HepG2 (cell line): ENCODE data around the gene LIF. TPM values are rescaled to one million over a fixed set of nuclear protein-coding genes. Genes with fewer than 3 reads are reported as not detected.

Experiments
- ATAC-seq: fragments of 200-7000 bp; cut with Tn5 transposase; 3 replicates; pipeline ENCODE4 v1.9.1; 2020; ENCODE audit warnings: mild to moderate bottlenecking, moderate library complexity
- BruUV-seq: library from RNA; stranded (reverse); fragments of 400-500 nt; replicated peaks from 2 replicates; lab custom pipeline; 2021; lab: Mats Ljungman, UMichigan
- CTCF ChIA-PET: fragments of 300-600 bp; formaldehyde crosslinking; extraction: SDS; loops from one replicate; lab custom pipeline; 2021; ENCODE audit warnings: low total read pairs, inconsistent platforms, low intra/inter-chr PET ratio; lab: Yijun Ruan, JAX
- POLR2A ChIA-PET: fragments of 350-600 bp; sonication (Branson Sonifier 250); formaldehyde crosslinking; loops from one replicate; lab custom pipeline; 2020; ENCODE audit warnings: antibody characterized with exemption, inconsistent platforms; lab: Yijun Ruan, JAX
- DNase-seq: peaks from one replicate; pipeline ENCODE4 v3.0.0-alpha.2; 2015; ENCODE audit warnings: low spot score
- FAIRE-seq: peaks from 3 replicates; lab custom pipeline; 2011; peaks lifted over from hg19 to GRCh38; lab: Jason Lieb, UNC
- H2AFZ ChIP-seq: one replicate; pipeline ENCODE4 v1.6.1; 2011; ENCODE audit warnings: low read length, inconsistent platforms
- H3K27ac ChIP-seq: fragments of 300-600 bp; 3 replicates; pipeline ENCODE4 v1.8.0; 2011; ENCODE audit warnings: mixed run types, mild to moderate bottlenecking, mixed read lengths, low read length, inconsistent platforms; ENCODE audit not compliant: insufficient read depth; ENCODE audit errors: extremely low read length
- H3K27me3 ChIP-seq, 2 experiments: fragments of 200-600 bp in 1 of 2; 2 replicates in 1 of 2; 3 replicates in 1 of 2; pipeline versions ENCODE4 v1.6.0 to v1.8.0; 2011; ENCODE audit warnings: low read length in 2 of 2, mild to moderate bottlenecking in 2 of 2, moderate library complexity in 2 of 2, inconsistent platforms in 1 of 2; ENCODE audit not compliant: insufficient read depth in 2 of 2, control insufficient read depth in 1 of 2
- H3K36me3 ChIP-seq, 2 experiments: fragments of 200-600 bp in 1 of 2; replicated peaks in 1 of 2; 2 replicates in 1 of 2; 3 replicates in 1 of 2; pipeline versions ENCODE4 v1.5.1 to v1.8.0; 2011; ENCODE audit warnings: low read length in 2 of 2, inconsistent platforms in 1 of 2; ENCODE audit not compliant: insufficient read depth in 2 of 2, control insufficient read depth in 1 of 2
- H3K4me1 ChIP-seq: 2 replicates; pipeline ENCODE4 v1.5.1; 2012; ENCODE audit warnings: low read length, inconsistent platforms; ENCODE audit not compliant: insufficient read depth
- H3K4me2 ChIP-seq: 2 replicates; pipeline ENCODE4 v1.6.0; 2011; ENCODE audit warnings: low read depth, low read length, inconsistent platforms
- H3K4me3 ChIP-seq, 3 experiments: fragments of 200-600 bp in 1 of 3; sonication (generic), shearing (Covaris generic) in 1 of 3; replicated peaks in 1 of 3; 2 replicates each; pipeline ENCODE4 v1.5.1; 2011 to 2016; ENCODE audit warnings: low read length in 3 of 3, inconsistent platforms in 2 of 3, low read depth in 2 of 3, mild to moderate bottlenecking in 2 of 3, control low read depth in 1 of 3, mixed read lengths in 1 of 3; ENCODE audit not compliant: insufficient read depth in 1 of 3
- H3K79me2 ChIP-seq: one replicate; pipeline ENCODE4 v1.6.1; 2011; ENCODE audit warnings: low read length, inconsistent platforms; ENCODE audit not compliant: insufficient read depth
- H3K9ac ChIP-seq: 2 replicates; pipeline ENCODE4 v1.6.0; 2011; ENCODE audit warnings: mild to moderate bottlenecking, low read depth, low read length, inconsistent platforms; ENCODE audit not compliant: insufficient read depth
- H3K9me3 ChIP-seq: 2 replicates; pipeline ENCODE4 v1.5.1; 2012; ENCODE audit warnings: mild to moderate bottlenecking, low read length
- H4K20me1 ChIP-seq: 2 replicates; pipeline ENCODE4 v1.6.0; 2011; ENCODE audit warnings: inconsistent platforms, mild to moderate bottlenecking, low read length, moderate library complexity; ENCODE audit not compliant: insufficient read depth
- AGO2 ChIP-seq: fragments of 200-400 bp; formaldehyde crosslinking; optimal IDR thresholded peaks from 2 replicates; pipeline ENCODE3; 2017; ENCODE audit warnings: mild to moderate bottlenecking, low read depth, low read length, moderate library complexity
- ATF5 ChIP-seq: sonication (generic); formaldehyde crosslinking; IDR thresholded peaks from 2 replicates; pipeline ENCODE4 v1.4.0; 2020; ENCODE audit warnings: mild to moderate bottlenecking, low read depth, missing genetic modification reagents
- BHLHE40 ChIP-seq: IDR thresholded peaks from 2 replicates; pipeline ENCODE4 v1.6.1; 2011; ENCODE audit warnings: low read length, improper control_type of control experiment
- MXI1 ChIP-seq: IDR thresholded peaks from 3 replicates; pipeline ENCODE4 v1.6.1; 2012; ENCODE audit warnings: low read depth, low read length, inconsistent platforms, borderline replicate concordance
- RBFOX2 ChIP-seq: fragments of 200-400 bp; formaldehyde crosslinking; IDR thresholded peaks from 2 replicates; pipeline ENCODE4 v1.6.1; 2017; ENCODE audit warnings: low read depth, mild to moderate bottlenecking, low read length
- SCMH1 ChIP-seq: sonication (generic); formaldehyde crosslinking; IDR thresholded peaks from 2 replicates; pipeline ENCODE4 v1.9.0; 2021; ENCODE audit warnings: missing genetic modification reagents, mild to moderate bottlenecking, borderline replicate concordance
- SMC3 ChIP-seq: IDR thresholded peaks from 2 replicates; pipeline ENCODE4 v1.6.1; 2011; ENCODE audit warnings: low read length, improper control_type of control experiment
- TBL1XR1 ChIP-seq: fragments of 150-350 bp; IDR thresholded peaks from 2 replicates; pipeline ENCODE4 v1.6.1; 2014; ENCODE audit warnings: borderline replicate concordance, low read length; ENCODE audit not compliant: partially characterized antibody
- ZBTB2 ChIP-seq: sonication (generic); formaldehyde crosslinking; IDR thresholded peaks from 2 replicates; pipeline ENCODE4 v1.8.0; 2022; ENCODE audit warnings: low read depth, missing genetic modification reagents
- ZBTB38 ChIP-seq: sonication (generic); formaldehyde crosslinking; IDR thresholded peaks from 2 replicates; pipeline ENCODE4 v1.5.1; 2020; ENCODE audit warnings: mild to moderate bottlenecking, missing genetic modification reagents
- ZEB1 ChIP-seq: IDR thresholded peaks from 2 replicates; pipeline ENCODE4 v1.6.1; 2012; ENCODE audit warnings: mild to moderate bottlenecking, low read depth, inconsistent platforms; ENCODE audit not compliant: insufficient replicate concordance
- ZNF232 ChIP-seq: sonication (generic); formaldehyde crosslinking; IDR thresholded peaks from 2 replicates; pipeline ENCODE4 v1.4.0; 2020; ENCODE audit warnings: missing genetic modification reagents, borderline replicate concordance
- ZNF331 ChIP-seq: sonication (generic); formaldehyde crosslinking; IDR thresholded peaks from 2 replicates; pipeline ENCODE4 v1.4.0; 2020; ENCODE audit warnings: missing genetic modification reagents
- ZNF33B ChIP-seq: sonication (generic); formaldehyde crosslinking; IDR thresholded peaks from 2 replicates; pipeline ENCODE4 v1.5.1; 2020; ENCODE audit warnings: mild to moderate bottlenecking, missing genetic modification reagents
- ZNF382 ChIP-seq: sonication (generic); formaldehyde crosslinking; IDR thresholded peaks from 2 replicates; pipeline ENCODE4 v1.5.0; 2020; ENCODE audit warnings: missing genetic modification reagents, mild to moderate bottlenecking, borderline replicate concordance
- WGBS: methylation state at CpG from one replicate; pipeline ENCODE4 v1.1.6; 2017; ENCODE audit warnings: low lambda C conversion rate; 5-methylcytosine and 5-hydroxymethylcytosine counted together
- in situ Hi-C: cut with HindIII; loops from 2 replicates; pipeline ENCODE4 v1.10.0; 2017; ENCODE audit warnings: low pct_unique_long_range_greater_than_20kb; ENCODE audit not compliant: extremely low pct_ligation_motif_present
- intact Hi-C: fragments of 100-400 bp; cut with micrococcal nuclease; formaldehyde crosslinking; loops from one replicate; pipeline ENCODE4 v1.10.0; 2022; ENCODE audit not compliant: unreplicated experiment
- polyA plus RNA-seq, 8 experiments: library from polyadenylated mRNA; depleted of rRNA in 3 of 8; stranded (reverse) in 7 of 8; unstranded in 1 of 8; fragments of >200 nt; fragmentation: Illumina TruSeq in 4 of 8; extraction: Trizol in 4 of 8; gene quantifications; 2 replicates each; pipeline versions ENCODE4 v1.2.1 to v1.2.3, GENCODE V29; 2011 to 2016; ENCODE audit warnings: low read depth in 4 of 8, missing spikeins in 1 of 8, mixed read lengths in 1 of 8; ENCODE audit not compliant: insufficient read depth in 1 of 8
- total RNA-seq, 5 experiments: library from RNA; depleted of rRNA; stranded (reverse); fragments of >200 nt; fragmentation: Illumina TruSeq; extraction: Trizol; gene quantifications; 2 replicates each; pipeline ENCODE4 v1.2.3, GENCODE V29; 2016; ENCODE audit warnings: low read depth in 1 of 5

The LIF gene
- total and polyA plus RNA-seq, 2 of the 13 experiments (the other 11 are each of a cell fraction or from before 2014, with no cell fraction given), result 3.6 to 8.5 TPM

- Histone ChIP-seq H3K9ac (no peak overlapping the region), H3K4me2 (no peak overlapping the region), H2AFZ (no peak overlapping the region), H4K20me1 (no peaks in the 10 kb centered on the region), H3K27me3 (peaks cover 0 to 13% of the 10 kb centered on the region in 2 experiments; a peak in 1 of 5 replicates), H3K4me3 (no peak overlapping the region), H3K79me2 (no peaks in the 10 kb centered on the region), H3K4me1 (peaks cover 46% of the 10 kb centered on the region), H3K27ac (no peak overlapping the region), H3K9me3 (no peaks in the 10 kb centered on the region), H3K36me3 (no peaks in the 10 kb centered on the region)
- CTCF ChIA-PET, result no interaction called here
- POLR2A ChIA-PET, result no interaction called here
- no peak for ATAC-seq
- in situ Hi-C loops (no loop called here), intact Hi-C loops (no loop called here)
- BruUV-seq, result no TSS peak
- DNase-seq, result no peak
- no peak for FAIRE-seq
- TF ChIP-seq MXI1 (no peak), ZNF232 (CRISPR knock-in tag) (no peak), ZNF33B (CRISPR knock-in tag) (no peak), ZNF382 (no peak), ZEB1 (no peak)
- 83% methylated on average over 7 of the region's 15 CpGs for WGBS
These were observed 4.8 kb downstream of the LIF start for GRCh38 chr22:30241576-30242371.

GRCh38 chr22:30240541-30241417 is 5.8 kb downstream of the LIF start:
- BruUV-seq, result no TSS peak
- intact Hi-C loops, result no loop called here
- 91% methylated on average over 20 of the region's 24 CpGs for WGBS
- H3K27me3 ChIP-seq, result peaks cover 0 to 22% of the 10 kb centered on the region in 2 experiments; a peak in 3 of 5 replicates
- no peak overlapping the region for H3K4me2 ChIP-seq
- ChIA-PET CTCF (no interaction called here), POLR2A (no interaction called here)
- H4K20me1 ChIP-seq, result no peaks in the 10 kb centered on the region
- FAIRE-seq (no peak), ATAC-seq (no peak), DNase-seq (no peak)
- no peaks in the 10 kb centered on the region for H3K79me2 ChIP-seq
- no peak overlapping the region for H2AFZ ChIP-seq
- no peak overlapping the region for H3K4me3 ChIP-seq
- no peak overlapping the region for H3K27ac ChIP-seq
- H3K36me3 ChIP-seq, result no peaks in the 10 kb centered on the region
- no peak overlapping the region for H3K9ac ChIP-seq
- no peaks in the 10 kb centered on the region for H3K9me3 ChIP-seq
- peaks cover 48% of the 10 kb centered on the region for H3K4me1 ChIP-seq
- in situ Hi-C loops, result no loop called here
- TF ChIP-seq ZNF331 (CRISPR knock-in tag) (no peak), SCMH1 (no peak), RBFOX2 (0 out of 2 replicates have a peak, but pooled peaks have one; percentile 38), ATF5 (CRISPR knock-in tag) (no peak), ZBTB38 (CRISPR knock-in tag) (no peak), TBL1XR1 (no peak), ZBTB2 (CRISPR knock-in tag) (no peak), BHLHE40 (no peak), AGO2 (peak; percentile 26), SMC3 (no peak)
